MM.1S (cell line): ENCODE measurements around the gene RAB12.

ENCODE experiments used
- EZH2 ChIP-seq: fragments of 300-600 bp; sonication (generic); optimal IDR thresholded peaks from 2 replicates; pipeline ENCODE3; 2017; ENCODE audit warnings: low read depth, mild to moderate bottlenecking, antibody characterized with exemption, low read length, mixed read lengths
- EZH2phosphoT487 ChIP-seq: fragments of 300-600 bp; sonication (generic); IDR thresholded peaks from 2 replicates; pipeline ENCODE4 v1.6.1; 2018; ENCODE audit warnings: antibody characterized with exemption, low read length
- TF ChIP-seq, protein P1 (sequence below): fragments of 300-600 bp; sonication (generic); IDR thresholded peaks from 2 replicates; pipeline ENCODE4 v1.5.1; 2016; ENCODE audit warnings: antibody characterized with exemption, low read length, mixed read lengths

DNA sequence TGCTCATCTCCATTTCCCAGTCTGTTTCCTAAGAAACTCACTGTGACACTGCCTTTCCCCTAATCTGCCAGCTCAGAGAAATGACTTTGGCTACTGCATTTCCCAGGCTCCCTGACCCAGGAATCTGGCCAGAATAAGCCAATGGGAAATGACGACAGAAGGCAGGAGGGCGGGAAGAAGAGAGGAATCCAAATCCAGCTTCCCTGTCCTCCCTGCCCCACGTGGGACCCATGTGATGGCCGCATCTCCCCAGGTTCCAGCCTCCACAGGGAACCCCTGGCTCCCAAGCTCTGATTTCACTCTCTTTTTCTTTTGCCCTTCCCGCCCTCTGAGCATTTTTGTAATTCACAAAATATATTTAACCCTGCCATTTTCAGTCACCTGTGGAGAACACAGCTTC is 37.8 kb upstream of the RAB12 start:
- TF ChIP-seq, protein P1, sequence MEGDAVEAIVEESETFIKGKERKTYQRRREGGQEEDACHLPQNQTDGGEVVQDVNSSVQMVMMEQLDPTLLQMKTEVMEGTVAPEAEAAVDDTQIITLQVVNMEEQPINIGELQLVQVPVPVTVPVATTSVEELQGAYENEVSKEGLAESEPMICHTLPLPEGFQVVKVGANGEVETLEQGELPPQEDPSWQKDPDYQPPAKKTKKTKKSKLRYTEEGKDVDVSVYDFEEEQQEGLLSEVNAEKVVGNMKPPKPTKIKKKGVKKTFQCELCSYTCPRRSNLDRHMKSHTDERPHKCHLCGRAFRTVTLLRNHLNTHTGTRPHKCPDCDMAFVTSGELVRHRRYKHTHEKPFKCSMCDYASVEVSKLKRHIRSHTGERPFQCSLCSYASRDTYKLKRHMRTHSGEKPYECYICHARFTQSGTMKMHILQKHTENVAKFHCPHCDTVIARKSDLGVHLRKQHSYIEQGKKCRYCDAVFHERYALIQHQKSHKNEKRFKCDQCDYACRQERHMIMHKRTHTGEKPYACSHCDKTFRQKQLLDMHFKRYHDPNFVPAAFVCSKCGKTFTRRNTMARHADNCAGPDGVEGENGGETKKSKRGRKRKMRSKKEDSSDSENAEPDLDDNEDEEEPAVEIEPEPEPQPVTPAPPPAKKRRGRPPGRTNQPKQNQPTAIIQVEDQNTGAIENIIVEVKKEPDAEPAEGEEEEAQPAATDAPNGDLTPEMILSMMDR, result no peak
- no peak for TF ChIP-seq EZH2phosphoT487
- TF ChIP-seq EZH2, result no peak
